DMS153 treated with DMSO at 0.1 percent for 48 hours (cell line): ENCODE measurements around the gene BRD3OS.

ENCODE experiments used
- DNase-seq: peaks from one replicate; lab custom pipeline; 2025; ENCODE audit not compliant: unreplicated experiment; lab: John Stamatoyannopoulos, UW

BRD3OS gene

DNA sequence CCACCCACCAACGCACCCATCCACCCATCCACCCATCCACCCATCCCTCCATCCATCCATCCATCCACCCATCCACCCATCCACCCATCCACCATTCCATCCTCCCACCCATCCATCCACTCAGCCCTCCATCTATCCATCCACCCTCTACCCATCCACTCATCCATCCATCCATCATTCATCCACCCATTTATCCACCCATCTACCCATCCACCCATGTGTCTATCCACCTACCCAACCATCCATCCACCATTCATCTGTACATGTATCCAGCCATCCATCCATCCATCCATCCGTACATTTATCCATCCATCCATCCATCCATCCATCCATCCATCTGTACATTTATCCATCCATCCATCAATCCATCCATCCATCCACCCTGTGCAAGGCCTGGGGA, 22.0 kb upstream of the BRD3OS start:
- no peak for DNase-seq

DNA sequence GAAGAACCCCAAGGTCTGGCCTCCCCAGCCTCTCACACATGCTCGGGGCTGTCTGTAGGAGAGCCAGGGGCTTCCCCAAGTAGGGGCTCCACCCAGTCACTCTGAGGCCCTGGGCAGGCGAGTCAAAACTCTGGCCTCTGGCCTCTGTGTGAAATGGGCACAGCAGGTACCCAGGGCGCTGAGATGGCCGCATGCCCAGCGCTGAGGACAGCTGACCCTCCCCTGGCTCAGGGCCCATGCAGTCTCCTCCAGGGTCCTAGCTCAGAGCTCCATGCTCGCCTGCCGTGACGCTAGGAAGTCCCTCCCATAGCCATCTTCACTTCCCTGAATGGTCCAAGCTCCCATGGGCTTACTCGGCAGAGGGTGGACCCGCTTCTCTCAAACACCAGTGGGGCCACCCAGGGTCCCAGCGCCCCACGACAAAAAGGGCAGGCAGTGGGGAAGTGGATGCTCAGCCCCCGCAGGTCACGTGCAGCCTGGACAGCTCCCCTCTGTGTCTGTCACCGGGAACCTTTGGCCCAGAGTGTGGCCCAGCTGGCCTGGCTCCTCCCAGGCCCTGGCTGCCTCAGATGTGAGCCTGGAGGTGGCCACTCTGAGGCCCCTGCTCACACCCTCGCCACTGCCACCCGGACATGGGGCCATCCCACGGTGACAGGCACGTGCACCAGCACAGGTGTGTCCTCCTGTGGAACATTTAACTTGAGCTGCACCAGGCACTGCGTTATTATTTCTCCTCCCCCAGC, 21.0 kb upstream of the BRD3OS start:
- no peak for DNase-seq

DNA sequence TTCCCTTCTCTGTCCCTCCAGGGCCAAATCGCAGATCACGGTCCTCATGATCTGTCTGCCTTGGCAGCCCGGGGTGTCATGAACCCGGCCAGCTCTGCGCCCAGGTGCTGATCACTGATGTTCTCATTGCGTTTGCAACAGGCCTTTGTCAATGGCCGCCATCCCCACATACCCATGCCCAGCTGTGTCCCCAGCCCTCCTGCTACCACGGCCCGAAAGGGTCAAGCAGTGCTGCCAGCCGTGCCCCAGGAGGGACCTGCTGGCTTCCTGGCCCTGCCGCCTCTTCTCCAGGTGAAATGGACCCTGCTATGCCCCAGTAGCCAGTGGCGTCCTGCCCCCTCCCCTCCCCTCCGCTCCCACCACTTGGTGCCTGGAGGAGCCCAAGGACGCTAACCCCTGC, 20.4 kb upstream of the BRD3OS start:
- DNase-seq, result no peak

DNA sequence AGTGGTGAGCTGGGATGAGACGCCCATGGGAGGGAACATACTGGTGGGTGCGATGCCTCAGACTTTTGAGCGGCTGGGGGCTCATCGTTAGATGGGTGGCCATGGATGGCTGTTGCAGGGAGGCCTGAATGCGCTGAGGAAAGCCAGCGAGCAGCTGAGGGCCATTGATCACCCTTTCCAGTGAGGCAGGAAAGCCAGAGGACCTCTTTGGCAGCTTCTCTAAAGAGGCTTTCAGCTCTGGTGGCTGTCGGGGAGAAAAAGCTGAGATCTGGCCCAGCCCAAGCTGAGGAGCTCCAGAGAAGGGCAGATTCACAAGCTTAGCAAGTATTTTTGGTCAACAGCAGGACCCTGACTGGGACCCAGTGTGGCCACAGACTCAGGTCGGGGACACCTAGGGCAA, 19.9 kb upstream of the BRD3OS start:
- DNase-seq, result no peak

DNA sequence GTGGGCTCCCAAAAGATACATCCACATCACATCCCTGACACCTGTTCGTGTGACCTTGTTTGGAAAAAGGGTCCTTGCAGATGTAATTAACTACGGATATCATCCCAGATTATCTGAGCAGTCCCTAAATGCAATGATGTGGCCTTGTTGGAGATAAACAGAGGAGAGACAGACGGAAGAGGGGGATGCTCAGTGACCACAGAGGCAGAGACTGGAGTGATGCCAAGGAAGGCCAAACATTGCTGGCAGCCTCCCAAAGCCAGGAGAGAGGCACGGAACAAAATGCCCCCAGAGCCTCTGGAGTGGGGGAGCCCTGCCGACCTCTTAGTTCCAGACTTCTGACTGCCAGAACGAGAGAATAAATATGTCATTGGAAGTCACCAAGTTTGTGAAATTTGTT, 18.1 kb upstream of the BRD3OS start:
- no peak for DNase-seq

DNA sequence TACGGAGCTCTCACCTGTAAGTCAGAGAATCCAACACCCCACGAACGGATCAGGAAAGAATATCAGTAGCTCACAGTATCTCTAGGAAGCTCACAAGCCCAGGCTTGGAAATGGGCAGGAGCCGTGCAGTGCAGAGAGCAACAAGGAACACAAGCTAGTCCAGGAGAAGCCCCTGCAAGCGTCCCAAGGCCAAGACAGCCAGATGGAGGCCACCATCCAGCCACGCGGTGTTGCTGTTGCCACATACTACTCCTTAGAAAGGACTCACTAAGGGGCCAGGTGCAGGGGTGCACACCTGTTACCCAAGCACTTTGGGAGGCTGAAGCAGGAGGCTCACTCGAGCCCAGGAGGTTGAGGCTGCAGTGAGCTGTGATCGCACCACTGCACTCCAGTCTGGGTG, 17.7 kb upstream of the BRD3OS start:
- no peak for DNase-seq

DNA sequence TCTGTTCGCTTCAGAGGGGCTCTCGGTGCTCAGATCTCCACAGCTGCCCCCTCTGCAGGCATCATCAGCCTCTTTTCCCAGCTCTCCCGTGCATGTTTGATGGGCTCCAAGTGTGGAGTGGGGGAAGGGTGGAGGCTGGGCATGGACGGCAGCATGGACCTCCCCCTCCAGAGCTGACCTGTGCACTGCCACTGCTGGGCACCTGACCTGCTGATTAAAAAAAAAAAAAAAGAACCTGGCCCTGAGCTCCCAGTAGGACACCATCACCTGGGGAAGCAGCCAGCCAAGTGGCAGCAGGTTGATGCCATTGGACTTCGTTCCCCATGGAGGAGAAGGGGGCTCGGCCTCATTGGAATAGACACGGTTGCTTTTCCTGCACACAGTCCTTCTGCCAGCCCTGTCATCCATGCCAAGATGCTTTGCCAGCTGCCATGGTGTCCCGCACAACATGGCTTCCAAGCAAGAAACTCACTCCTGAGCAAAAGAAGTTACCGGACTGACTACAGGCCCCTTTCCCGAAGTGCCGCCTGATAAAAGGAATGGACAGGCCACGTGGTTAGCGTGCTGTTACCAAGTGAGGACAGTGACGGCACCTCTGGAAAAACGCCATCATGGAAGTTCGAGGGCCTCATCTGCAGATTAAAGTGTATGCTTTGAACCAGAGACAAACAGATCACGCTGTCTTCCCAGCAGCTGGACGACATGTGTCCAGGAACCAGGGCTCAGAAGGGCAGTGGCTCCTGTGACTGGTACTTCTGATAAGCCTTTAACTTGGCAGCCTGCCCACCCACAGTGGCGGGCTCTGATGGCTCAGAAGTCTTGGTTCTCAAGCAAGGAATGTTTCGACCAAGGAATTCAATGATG, 14.7 kb upstream of the BRD3OS start:
- no peak for DNase-seq

DNA sequence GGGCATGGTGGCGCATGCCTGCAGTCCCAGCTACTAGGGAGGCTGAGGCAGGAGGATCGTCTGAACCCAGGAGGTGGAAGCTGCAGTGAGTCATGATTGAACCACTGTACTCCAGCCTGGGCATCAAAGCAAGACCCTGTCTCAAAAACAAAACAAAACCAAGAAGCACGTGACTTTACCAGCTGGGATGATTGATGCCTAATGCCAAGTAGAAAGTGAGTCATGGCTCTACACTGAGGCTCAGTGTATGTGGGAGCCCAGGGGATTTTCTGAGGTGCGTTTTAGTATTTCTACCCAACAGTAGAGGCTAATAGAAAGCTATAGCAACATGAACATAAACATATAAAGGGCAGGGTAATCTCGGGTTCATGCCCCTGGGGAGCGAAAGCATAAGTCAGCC, 13.9 kb upstream of the BRD3OS start:
- no peak for DNase-seq

DNA sequence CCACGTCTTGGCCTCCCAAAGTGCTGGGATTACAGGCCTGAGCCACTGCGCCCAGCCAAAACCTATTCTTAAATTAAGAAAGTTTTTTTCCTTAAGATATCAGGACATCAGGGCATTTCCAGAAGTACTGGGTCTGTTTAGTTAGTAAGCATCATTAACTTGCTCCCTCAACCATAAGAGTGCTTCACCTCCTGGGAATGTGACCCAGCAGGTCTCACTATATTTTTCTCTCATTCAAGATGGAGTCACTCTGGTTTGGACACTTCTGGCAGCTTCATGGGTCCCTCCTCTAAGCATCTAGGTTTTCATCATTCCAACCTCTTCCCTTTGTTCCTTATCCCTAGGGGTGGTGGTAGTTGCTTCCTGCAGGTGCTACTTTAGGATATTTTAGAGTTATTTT, 10.3 kb upstream of the BRD3OS start:
- no peak for DNase-seq

DNA sequence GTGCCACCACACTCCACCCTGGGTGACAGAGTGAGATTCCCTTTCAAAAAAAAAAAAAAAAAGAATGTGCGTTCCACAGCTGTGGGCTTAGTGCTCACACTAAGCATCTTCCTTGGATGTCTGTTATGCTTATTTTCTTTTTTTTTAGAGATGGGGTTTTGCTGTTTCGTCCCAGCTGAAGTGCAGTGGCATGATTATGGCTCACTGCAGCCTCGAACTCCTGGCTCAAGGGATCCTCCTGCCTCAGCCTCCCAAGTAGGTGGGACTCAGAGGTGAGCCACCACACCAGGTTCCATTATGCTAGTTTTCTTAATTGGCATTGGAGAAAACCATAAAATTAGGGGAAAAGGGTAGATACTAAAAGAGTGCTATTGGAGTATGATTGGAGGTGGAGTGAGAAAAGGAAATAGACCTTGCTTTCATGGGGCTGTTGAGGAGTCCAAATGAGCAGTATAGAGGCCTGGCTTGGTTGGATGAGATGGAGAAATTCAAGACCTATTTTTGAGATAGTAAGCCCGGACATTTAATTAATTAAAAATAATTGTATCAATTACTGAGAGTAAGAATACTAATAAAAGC, 978 bp upstream of the BRD3OS start:
- no peak for DNase-seq

DNA sequence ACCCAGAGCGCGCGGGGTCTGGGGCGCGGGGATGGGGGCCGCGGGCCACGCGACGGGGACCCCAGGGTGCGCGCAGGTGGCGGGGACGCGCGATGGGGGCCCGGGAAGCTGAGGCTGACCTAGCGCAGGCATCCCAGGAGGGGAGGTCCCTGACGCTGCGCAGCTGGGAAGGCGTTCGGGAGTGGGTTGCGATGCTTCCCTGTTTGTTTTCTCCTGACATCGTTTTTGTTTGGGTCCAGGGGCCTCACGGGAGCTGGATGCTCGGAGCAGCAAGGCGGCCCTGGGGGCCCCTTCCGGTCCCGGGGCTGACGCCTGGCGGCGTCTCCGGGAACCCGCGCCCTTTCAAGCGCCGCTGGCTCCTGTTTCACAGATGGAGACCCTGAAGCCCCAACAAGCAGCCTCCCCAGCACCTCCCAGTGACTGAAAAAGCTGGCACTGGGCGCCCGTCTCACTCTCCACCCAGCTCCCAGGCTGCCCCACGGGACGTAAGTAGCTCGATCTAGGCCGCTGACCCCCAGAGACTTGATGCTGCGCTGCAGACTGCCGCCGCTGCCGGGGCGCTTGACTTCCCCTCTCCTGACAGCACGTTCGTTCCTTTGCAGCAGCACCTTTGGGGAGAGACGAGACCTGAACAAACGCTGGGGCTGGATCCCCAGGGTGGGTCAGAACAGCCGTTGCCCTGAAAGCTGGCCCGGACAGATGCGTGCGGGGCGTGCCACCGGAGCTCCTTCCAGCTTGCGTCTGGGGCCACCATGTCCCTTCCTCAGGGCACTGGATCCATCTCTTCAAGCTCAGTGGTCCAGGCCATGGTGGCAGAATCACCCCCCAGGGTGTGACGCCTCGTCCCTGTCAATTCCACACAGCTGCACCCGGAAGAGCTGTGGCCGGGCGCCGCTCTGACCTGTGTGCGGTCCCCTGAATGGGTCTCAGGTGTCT, 593 bp downstream of the BRD3OS start:
- DNase-seq, result no peak

DNA sequence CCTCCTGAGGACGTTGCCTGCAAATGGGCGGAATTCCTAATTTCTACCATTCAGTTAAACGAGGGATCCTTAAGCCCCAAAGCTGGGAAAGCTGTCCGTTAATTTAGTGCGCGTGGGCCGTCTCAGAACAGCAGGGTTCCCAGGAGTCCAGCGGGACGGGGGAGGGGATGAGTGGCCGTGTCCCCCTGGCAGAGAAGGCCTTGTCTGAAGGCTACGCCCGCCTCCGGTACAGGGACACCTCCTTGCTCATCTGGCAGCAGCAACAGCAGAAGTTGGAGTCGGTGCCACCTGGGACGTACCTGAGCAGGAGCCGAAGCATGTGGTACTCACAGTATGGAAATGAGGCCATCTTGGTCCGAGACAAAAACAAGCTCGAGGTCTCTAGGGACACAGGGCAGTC, 1.3 kb downstream of the BRD3OS start:
- DNase-seq, result no peak

DNA sequence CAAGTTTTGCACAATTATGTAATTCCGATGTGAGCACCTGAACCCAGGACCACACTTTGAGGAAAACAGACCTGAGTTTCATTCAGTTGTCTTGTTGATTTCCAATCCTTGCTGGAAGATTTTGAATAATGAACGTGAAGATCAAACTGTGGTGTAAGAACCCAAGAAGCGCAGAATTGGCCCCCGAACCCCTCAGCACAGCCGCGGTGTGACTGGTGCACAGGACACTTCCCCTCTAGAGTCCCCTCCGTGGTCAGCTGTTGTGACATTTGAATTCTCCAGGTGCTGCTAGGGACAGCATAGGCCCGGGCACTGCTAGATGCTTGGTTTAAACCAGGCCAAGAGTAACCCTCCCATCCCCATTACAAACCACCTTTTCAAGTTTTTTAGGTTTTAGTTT, 1.7 kb downstream of the BRD3OS start:
- DNase-seq, result no peak

DNA sequence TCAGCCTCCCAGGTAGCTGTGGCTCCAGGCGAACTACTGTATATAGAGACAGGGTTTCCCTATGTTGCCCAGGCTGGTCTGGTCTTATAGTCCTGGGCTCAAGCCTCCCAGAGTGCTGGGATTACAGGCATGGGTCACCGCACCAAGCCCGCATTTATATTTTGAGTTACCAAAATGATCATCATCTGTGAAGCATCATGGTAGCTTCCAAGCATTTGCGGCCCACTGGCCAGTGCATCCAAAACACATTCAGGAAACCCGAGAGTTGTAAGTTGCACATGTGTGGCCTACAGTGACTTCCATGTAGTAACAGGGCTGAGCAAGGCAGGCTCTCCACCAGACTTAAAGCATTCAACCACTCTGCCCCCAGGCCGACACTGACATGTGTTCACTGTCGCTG, 2.3 kb downstream of the BRD3OS start:
- DNase-seq, result no peak

DNA sequence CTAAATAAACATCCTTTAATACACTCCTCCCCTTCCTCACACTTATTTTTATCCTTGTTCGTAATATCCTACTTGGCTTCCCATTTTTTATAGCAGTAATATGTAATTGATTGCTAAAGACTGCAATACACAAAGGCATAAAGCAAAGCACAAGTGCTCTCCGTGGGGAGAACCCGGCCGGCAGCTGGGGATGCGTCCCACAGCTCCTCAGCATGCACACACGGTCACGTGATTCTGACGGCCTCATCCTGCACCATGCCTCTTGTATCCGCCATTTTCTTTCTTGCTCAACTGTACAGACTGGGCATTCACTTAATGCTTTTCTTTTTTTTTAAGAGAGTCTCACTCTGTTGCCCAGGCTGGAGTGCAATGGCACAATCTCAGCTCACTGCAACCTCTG, 2.8 kb downstream of the BRD3OS start:
- DNase-seq, result no peak

DNA sequence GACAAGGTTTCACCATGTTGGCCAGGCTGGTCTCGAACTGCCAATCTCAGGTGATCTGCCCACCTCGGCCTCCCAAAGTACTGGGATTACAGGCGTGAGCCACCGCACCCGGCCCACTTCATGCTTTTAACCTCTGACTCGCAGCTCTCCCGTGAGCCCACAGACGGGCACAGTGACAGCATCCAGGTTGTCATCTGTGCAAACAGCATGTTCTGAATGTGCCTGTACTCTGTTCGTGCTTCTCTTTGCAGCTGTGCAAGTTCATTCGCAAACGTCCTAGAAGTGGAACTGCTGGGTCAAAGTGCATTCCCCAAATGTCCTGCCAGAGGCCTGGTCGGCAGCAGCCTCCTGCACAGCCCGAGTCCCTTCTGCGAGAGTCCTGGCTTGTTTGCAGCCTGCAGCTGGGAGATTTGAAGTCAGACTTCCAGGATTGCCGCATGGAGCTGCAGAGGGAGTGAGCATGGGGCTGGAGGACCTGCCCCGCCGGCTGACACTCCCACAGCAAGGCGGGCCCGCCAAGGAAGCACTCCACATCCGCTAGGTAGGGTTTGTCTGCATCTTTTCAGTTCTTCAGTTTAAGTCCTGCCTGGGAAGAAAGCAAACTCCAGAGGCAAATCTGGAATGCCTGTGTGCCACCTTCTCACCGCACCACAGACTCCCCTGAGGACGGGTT, 3.4 kb downstream of the BRD3OS start:
- no peak for DNase-seq

DNA sequence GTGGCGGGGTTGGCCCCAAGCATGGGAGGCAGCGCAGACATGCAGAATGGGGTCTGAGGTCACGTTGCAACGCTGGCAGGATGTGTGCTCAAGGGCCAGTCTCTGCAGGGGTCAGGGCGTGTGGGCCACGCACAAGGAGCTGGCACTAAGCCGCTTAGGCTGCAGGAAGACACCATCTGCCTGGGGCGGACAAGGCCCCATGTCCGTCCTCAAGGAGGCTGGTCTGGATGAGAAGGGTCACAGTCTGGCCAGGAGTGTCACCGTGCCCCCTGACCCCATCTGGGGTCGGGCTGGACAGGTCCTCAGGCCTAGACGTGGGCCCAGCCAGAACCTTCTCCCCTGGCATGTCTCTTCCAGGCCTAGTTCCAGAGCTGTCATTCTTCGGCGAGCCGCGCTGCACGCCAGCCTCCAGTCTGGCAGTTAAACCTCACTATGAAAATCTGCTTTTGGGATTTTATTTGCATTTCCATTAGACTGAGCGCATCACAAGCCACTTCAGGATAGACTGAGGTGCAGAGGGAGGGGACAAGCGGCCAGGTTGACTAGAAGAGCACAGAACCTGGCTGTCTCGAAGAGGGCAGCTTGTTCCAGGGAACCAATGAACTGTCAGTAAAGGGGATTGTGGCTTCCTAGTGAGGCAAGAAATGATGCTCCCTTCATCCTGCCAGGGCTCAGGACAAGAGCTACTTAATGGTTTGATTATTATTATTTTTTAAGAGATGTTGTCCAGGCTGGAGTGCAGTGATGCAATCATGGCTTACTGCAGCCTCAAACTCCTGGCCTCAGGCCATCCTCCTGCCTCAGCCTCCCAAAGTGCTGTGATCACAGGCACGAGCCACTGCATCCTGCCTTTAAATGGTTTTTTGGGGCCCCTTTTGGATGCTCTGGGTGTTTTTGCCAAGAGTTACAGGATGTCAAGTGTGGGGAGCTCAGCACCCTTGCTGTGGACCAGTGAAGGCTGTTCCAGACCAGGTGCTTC, 4.3 kb downstream of the BRD3OS start:
- DNase-seq, result no peak

DNA sequence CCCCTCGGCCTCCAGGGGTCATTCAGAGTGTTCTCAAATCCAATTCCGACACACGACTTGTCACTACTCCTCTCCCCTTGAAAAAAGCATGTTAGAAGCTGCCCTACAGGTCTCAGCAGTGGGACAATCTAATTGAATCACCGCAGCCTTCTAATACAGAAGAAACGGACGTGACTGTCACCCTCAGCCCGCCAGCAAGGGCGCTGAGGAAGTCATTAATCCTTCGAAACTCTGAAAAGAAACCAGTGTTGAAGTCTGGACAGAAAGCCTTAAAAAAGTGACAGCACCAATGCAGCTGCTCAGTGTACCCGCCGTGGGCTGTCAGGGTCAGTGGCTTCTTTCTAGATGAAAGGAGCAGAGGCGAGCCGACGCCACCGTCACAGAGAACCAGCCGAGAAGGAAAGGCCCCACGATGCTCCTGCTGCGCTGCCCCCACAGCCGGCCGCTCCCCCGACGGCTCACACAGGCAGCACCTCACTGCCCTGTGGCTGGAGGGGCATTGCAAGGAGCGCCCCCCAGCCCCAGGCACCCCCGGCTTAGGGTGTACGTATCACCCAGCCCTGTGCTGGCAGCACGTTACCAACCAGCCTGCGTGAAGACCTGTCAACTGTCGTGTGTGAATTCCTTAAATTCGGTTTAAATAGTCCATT, 5.7 kb downstream of the BRD3OS start:
- no peak for DNase-seq

DNA sequence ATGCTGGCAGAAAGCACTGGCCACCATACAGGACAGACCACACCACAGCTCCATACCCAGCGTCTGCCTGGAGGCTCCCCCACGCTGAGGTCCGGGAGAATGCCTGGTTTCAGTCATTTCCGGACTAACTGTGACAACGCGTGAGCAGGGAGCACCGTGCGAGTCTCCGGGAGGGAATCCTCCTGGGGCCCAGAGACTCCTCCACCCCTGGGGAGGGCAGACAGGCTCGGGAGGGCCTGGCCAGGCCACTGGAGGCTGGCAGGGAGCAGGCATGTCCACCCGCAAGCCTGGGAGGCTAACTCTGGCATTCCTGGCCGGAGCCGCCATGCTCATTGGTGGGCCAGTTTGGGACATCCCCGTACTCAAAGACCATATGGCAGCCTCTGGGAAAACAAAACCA, 6.5 kb downstream of the BRD3OS start:
- DNase-seq, result no peak
